GM18909 (cell line): ENCODE measurements around the gene CIDEB.

Experiments used
- ATAC-seq: cut with Tn5 transposase; IDR thresholded peaks from one replicate; pipeline ENCODE4 v1.9.1; 2021; ENCODE audit warnings: mild to moderate bottlenecking; ENCODE audit not compliant: unreplicated experiment, poor library complexity

Gene CIDEB

GRCh38 chr14:24272467-24272866 lies 35.3 kb downstream of the CIDEB start:
- ATAC-seq: no peak

- no peak for ATAC-seq
These were observed 35.9 kb downstream of the CIDEB start for GRCh38 chr14:24271834-24272263.

GRCh38 chr14:24271134-24271833 lies 36.5 kb downstream of the CIDEB start, which contains the start of gene RABGGTA:
Gene RABGGTA, minus strand, starts transcription at chr14:24271597. Its CDS starts 482 bp downstream, at chr14:24271115.
- peak; percentile 91 for ATAC-seq

GRCh38 chr14:24270537-24271133 lies 37.1 kb downstream of the CIDEB start:
- no peak for ATAC-seq

- ATAC-seq: no peak
These were observed 37.8 kb downstream of the CIDEB start for GRCh38 chr14:24269910-24270536.

- ATAC-seq: no peak
These were observed 38.4 kb downstream of the CIDEB start for GRCh38 chr14:24269368-24269767.

- ATAC-seq: no peak
These were observed 39.6 kb downstream of the CIDEB start for GRCh38 chr14:24268225-24268624.

- no peak for ATAC-seq
These were observed 40.3 kb downstream of the CIDEB start for GRCh38 chr14:24267516-24267915.

- ATAC-seq: no peak
These were observed 41.2 kb downstream of the CIDEB start for GRCh38 chr14:24266344-24267244.

GRCh38 chr14:24264298-24264697 lies 43.5 kb downstream of the CIDEB start:
- ATAC-seq: no peak

- no peak for ATAC-seq
These were observed 43.9 kb downstream of the CIDEB start for GRCh38 chr14:24263848-24264247.

GRCh38 chr14:24262821-24263733 lies 44.7 kb downstream of the CIDEB start, which contains the start of gene TGM1:
Gene TGM1, minus strand, starts transcription at chr14:24263177. Its CDS starts 825 bp downstream, at chr14:24262352.
- no peak for ATAC-seq

GRCh38 chr14:24261969-24262327 lies 45.8 kb downstream of the CIDEB start:
- no peak for ATAC-seq

GRCh38 chr14:24261256-24261968 lies 46.4 kb downstream of the CIDEB start:
- no peak for ATAC-seq

- no peak for ATAC-seq
These were observed 47.0 kb downstream of the CIDEB start for GRCh38 chr14:24260780-24261157.

- no peak for ATAC-seq
These were observed 47.6 kb downstream of the CIDEB start for GRCh38 chr14:24260026-24260779.

GRCh38 chr14:24259282-24260025 lies 48.3 kb downstream of the CIDEB start:
- ATAC-seq: no peak
